Activated CD4-positive, alpha-beta T cell treated with anti-CD3 and anti-CD28 coated beads, Interleukin-2, amount 10 ng/mL, durations not matched to agents 7 days and 5 days (primary cell): Measurements from ENCODE around the gene MPDU1. TPM values are rescaled to one million over a fixed set of nuclear protein-coding genes. Genes with fewer than 3 reads are reported as not detected.
A peak's percentile ranks its signal among the peaks of the same experiment; 100 is the strongest.

Experiments used
- CTCF ChIA-PET: fragments of 350-600 bp; sonication (Branson Sonifier 250); formaldehyde crosslinking; loops from one replicate; lab custom pipeline; 2021; ENCODE audit warnings: antibody characterized with exemption; lab: Charles Lee
- POLR2A ChIA-PET: fragments of 350-600 bp; sonication (Branson Sonifier 250); formaldehyde crosslinking; loops from one replicate; lab custom pipeline; 2021; ENCODE audit warnings: antibody characterized with exemption; lab: Charles Lee
- DNase-seq: peaks from one replicate; pipeline ENCODE4 v3.0.0-alpha.2; 2020
- H3K27ac Mint-ChIP-seq: one replicate; pipeline ENCODE4 v1.8.0; 2021; ENCODE audit warnings: mild to moderate bottlenecking, moderate library complexity, mixed read lengths
- H3K27me3 Mint-ChIP-seq: one replicate; pipeline ENCODE4 v1.8.0; 2021; ENCODE audit warnings: mixed read lengths
- H3K36me3 Mint-ChIP-seq: one replicate; pipeline ENCODE4 v1.8.0; 2021; ENCODE audit warnings: low read depth, mixed read lengths
- H3K4me1 Mint-ChIP-seq: one replicate; pipeline ENCODE4 v1.8.0; 2021; ENCODE audit warnings: mixed read lengths
- H3K4me3 Mint-ChIP-seq: one replicate; pipeline ENCODE4 v1.8.0; 2021; ENCODE audit warnings: mild to moderate bottlenecking, moderate library complexity, mixed read lengths
- H3K9me3 Mint-ChIP-seq: one replicate; pipeline ENCODE4 v1.8.0; 2021; ENCODE audit warnings: mixed read lengths
- total RNA-seq, 2 experiments: library from RNA; stranded (reverse); gene quantifications; one replicate each; pipeline ENCODE4 v1.2.3, GENCODE V29; 2021

The MPDU1 gene
- total RNA-seq, 2 experiments from 2014 or later: 62.3 to 81.7 TPM

DNA sequence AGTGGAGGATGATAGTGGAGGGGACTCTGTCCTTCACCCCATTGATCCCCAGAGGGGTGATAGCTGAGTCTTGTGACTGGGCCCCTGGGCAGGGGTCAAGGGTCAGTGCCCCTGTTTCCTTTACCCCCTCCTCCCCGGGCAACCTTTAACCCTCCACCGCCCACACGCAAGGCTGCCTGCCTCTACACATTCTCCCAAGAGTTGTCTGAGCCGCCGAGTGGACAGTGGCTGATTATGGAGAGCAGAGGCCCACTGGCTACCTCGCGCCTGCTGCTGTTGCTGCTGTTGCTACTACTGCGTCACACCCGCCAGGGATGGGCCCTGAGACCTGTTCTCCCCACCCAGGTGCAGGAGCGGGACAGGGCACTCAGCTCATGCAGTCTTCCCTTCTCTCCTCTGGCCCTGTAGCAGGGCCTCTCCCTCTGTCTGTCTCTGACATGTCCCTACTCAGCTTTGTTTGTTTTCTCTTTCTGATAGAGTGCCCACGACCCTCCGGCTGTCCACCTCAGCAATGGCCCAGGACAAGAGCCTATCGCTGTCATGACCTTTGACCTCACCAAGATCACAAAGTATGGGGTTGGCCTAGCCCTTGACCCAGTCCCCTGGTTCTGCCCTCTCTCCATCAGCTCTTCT is 46.4 kb downstream of the MPDU1 start, which contains the start of gene SHBG:
SHBG (plus strand) TSS at position 197 of the 633 bp plus-strand sequence; CDS start at position 235, 38 bp downstream.
- Mint-ChIP-seq H3K4me3 (no peak within 1 kb of the TSS), H3K4me1 (peaks cover 16% of the 10 kb centered on the region), H3K36me3 (peaks cover 4% of the 10 kb centered on the region), H3K9me3 (no peaks in the 10 kb centered on the region), H3K27ac (no peak within 1 kb of the TSS), H3K27me3 (no peaks in the 10 kb centered on the region)
- no peak for DNase-seq
- ChIA-PET POLR2A (no interaction called here), CTCF (interaction anchor here (0.7 kb wide), 2 partner anchors 21 to 41 kb away, joined by 3 read pairs; partner anchors contain the start of gene ATP1B2)

DNA sequence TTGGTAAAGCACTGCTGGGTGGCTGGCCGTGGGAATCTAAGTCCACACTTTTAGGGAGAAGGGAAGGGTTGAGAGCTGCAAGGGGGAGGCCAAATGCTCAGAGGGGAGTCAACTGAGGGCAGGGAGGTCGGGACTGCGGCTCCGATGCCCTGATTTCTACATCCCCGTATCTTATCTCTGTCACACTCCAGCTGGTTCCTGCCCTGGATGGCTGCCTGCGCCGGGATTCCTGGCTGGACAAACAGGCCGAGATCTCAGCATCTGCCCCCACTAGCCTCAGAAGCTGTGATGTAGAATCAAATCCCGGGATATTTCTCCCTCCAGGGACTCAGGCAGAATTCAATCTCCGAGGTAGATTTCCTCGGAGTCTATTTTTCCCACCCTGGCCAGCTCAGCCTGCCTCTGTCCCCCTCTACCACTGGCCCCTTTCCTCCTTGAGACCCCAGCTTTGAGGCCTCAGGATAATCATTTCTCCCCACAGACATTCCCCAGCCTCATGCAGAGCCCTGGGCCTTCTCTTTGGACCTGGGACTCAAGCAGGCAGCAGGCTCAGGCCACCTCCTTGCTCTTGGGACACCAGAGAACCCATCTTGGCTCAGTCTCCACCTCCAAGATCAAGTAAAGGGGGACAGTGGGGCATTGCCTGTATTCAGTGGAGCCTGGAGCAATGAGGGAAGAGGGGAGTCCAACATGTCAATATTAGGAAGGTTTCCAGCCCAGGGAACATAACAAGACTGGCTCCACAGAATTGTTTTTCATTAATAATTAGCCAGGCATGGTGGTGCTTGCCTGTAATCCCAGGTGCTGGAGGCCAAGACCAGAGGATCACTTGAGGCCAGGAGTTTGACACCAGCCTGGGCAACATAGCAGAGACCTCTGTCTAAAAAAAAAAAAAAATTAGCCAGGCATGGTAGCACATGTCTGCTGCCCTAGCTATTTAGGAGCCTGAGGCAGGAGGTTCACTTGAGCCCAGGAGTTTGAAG is 48.0 kb downstream of the MPDU1 start:
- H3K36me3 Mint-ChIP-seq: no peaks in the 10 kb centered on the region
- H3K4me1 Mint-ChIP-seq: peaks cover 10% of the 10 kb centered on the region
- no peak for DNase-seq
- ChIA-PET POLR2A (no interaction called here), CTCF (interaction anchor here (0.6 to 4.7 kb wide), 7 partner anchors 10 to 326 kb away, joined by 3 to 33 read pairs (median 3); partner anchors contain the start of genes SOX15, TP53 and WRAP53)
- H3K9me3 Mint-ChIP-seq: no peaks in the 10 kb centered on the region
- no peak overlapping the region for H3K4me3 Mint-ChIP-seq
- no peak overlapping the region for H3K27ac Mint-ChIP-seq
- no peaks in the 10 kb centered on the region for H3K27me3 Mint-ChIP-seq

DNA sequence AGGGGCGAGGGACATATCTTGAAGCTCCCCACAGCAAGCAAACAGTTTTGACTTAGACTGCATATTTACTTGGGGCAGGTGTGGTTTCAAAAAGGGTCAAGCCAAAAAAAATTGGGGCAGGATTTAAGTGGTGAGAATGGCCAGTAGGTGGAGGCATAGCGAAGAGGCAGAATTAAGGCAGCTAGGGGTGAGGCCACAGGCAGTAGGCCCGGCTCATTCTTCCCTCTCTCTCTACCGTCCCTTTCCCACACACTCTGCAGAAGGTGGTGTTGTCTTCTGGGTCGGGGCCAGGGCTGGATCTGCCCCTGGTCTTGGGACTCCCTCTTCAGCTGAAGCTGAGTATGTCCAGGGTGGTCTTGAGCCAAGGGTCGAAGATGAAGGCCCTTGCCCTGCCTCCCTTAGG is 48.8 kb downstream of the MPDU1 start:
- Mint-ChIP-seq H3K9me3 (no peaks in the 10 kb centered on the region), H3K27me3 (no peaks in the 10 kb centered on the region), H3K36me3 (no peaks in the 10 kb centered on the region), H3K4me3 (no peak overlapping the region), H3K4me1 (peaks cover 5% of the 10 kb centered on the region), H3K27ac (no peak overlapping the region)
- ChIA-PET POLR2A (no interaction called here), CTCF (interaction anchor here (0.5 to 4.7 kb wide), 7 partner anchors 9 to 279 kb away, joined by 3 to 33 read pairs (median 3); partner anchors contain the start of genes SOX15, TP53 and WRAP53)
- peak; percentile 50 for DNase-seq

DNA sequence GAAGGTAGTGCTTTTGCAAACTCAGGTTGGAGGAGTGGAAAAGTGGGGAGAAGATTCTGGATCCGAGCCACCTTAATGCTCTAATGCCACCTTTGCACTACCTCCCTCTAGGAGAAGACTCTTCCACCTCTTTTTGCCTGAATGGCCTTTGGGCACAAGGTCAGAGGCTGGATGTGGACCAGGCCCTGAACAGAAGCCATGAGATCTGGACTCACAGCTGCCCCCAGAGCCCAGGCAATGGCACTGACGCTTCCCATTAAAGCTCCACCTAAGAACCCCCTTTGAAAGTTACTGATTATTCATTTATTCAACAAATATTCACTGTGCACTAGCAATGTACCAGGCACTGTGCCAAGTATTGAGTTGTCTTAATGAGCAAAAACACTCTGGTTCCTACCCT is 49.4 kb downstream of the MPDU1 start:
- Mint-ChIP-seq H3K36me3 (no peaks in the 10 kb centered on the region), H3K4me1 (peaks cover 2% of the 10 kb centered on the region), H3K27me3 (no peaks in the 10 kb centered on the region), H3K27ac (no peak overlapping the region), H3K9me3 (no peaks in the 10 kb centered on the region), H3K4me3 (no peak overlapping the region)
- no peak for DNase-seq
- ChIA-PET CTCF (interaction anchor here (0.5 to 4.7 kb wide), 6 partner anchors 8 to 279 kb away, joined by 3 to 33 read pairs (median 4); partner anchors contain the start of genes TP53 and WRAP53), POLR2A (no interaction called here)

DNA sequence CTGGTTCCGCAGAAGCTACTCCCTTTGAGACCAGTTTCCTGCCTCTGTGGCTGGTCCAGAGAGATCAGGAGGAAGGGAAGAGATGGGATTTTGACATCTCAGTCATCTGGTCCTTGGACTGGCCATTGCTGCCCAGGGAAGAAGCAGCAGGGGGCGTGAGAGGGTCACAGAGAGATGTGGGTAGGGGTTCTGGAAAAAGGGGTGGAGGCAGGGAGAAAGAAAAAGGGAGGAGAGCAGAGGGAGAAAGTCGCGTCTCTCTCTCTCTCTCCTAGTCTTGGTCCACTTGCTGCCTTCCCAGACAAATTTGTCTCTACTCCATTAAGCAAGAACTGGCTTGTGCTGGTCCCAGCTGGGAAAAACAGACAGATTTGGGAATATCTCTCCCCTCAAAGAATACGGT is 50.7 kb downstream of the MPDU1 start:
- CTCF ChIA-PET: interaction anchor here (4.7 kb wide), 1 partner anchor 52 kb away, joined by 33 read pairs; the partner anchor contains the start of genes TP53 and WRAP53
- Mint-ChIP-seq H3K36me3 (no peaks in the 10 kb centered on the region), H3K27me3 (no peaks in the 10 kb centered on the region), H3K4me1 (peaks cover 2% of the 10 kb centered on the region), H3K27ac (no peak overlapping the region), H3K9me3 (no peaks in the 10 kb centered on the region), H3K4me3 (no peak overlapping the region)
- DNase-seq: no peak
- POLR2A ChIA-PET: no interaction called here

DNA sequence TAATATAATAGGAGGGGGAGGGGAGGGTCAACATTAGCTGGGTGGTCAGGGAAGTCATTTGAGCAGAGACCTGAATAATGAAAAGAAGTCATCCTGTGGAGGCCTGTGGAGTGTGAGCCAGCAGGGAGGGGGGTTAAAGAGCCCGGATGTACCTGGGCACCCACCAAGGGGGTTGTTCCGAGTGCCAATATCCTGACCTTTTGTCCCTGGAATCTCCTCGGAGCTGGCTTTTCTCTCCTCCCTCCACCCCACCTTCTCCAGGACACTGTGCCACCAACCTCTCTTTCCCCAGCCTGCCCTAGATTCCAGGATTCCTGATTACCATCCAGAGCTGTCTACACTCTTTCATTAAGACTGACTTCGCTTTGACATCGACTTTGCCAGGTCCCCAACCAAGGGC is 52.5 kb downstream of the MPDU1 start:
- no peaks in the 10 kb centered on the region for H3K27me3 Mint-ChIP-seq
- no peaks in the 10 kb centered on the region for H3K36me3 Mint-ChIP-seq
- ChIA-PET POLR2A (no interaction called here), CTCF (interaction anchor here (0.8 kb wide), 1 partner anchor 52 kb away, joined by 4 read pairs; no protein-coding TSS in a partner anchor)
- no peak overlapping the region for H3K27ac Mint-ChIP-seq
- DNase-seq: no peak
- no peak overlapping the region for H3K4me3 Mint-ChIP-seq
- no peaks in the 10 kb centered on the region for H3K9me3 Mint-ChIP-seq
- H3K4me1 Mint-ChIP-seq: peaks cover 2% of the 10 kb centered on the region

Other genes with a start within 250 kb of the MPDU1 start
- gene ACAP1, start 247.3 kb upstream of the MPDU1 start, total RNA-seq: 100 to 1,000 TPM; 727 to 775 TPM
- 10 to 100 TPM; 11.2 to 12.5 TPM for gene KCTD11, start 231.7 kb upstream of the MPDU1 start, total RNA-seq
- under 1 TPM in 1 of 2 experiments, not detected in 1; 0.23 TPM for gene TMEM95, start 228.7 kb upstream of the MPDU1 start, total RNA-seq
- gene TNK1, start 202.8 kb upstream of the MPDU1 start, total RNA-seq: 1 to 10 TPM; 1.5 to 2.1 TPM
- gene PLSCR3, start 189.3 kb upstream of the MPDU1 start, total RNA-seq: 100 to 1,000 TPM; 151 to 161 TPM
- 10 to 100 TPM; 47.2 to 48.3 TPM for gene TMEM256, start 179.8 kb upstream of the MPDU1 start, total RNA-seq
- gene NLGN2, start 176.0 kb upstream of the MPDU1 start, total RNA-seq: 1 to 10 TPM in 1 of 2 experiments, under 1 TPM in 1; 0.89 to 1.4 TPM
- gene SPEM1, start 163.5 kb upstream of the MPDU1 start, total RNA-seq: not detected
- gene SPEM2, start 158.2 kb upstream of the MPDU1 start, total RNA-seq: not detected
- not detected for gene SPEM3, start 155.0 kb upstream of the MPDU1 start, total RNA-seq
- 10 to 100 TPM; 16.7 to 18.1 TPM for gene TMEM102, start 148.4 kb upstream of the MPDU1 start, total RNA-seq
- 1 to 10 TPM; 6.8 to 9.4 TPM for gene FGF11, start 144.3 kb upstream of the MPDU1 start, total RNA-seq
- 10 to 100 TPM; 18.8 to 19.2 TPM for gene CHRNB1, start 138.8 kb upstream of the MPDU1 start, total RNA-seq
- 10 to 100 TPM; 25.8 to 28.4 TPM for gene ZBTB4, start 104.2 kb upstream of the MPDU1 start, total RNA-seq
- gene SLC35G6, start 102.4 kb upstream of the MPDU1 start, total RNA-seq: not detected
- 100 to 1,000 TPM; 175 to 201 TPM for gene POLR2A, start 99.5 kb upstream of the MPDU1 start, total RNA-seq
- 10 to 100 TPM; 79.6 to 82.5 TPM for gene TNFSF12, start 34.8 kb upstream of the MPDU1 start, total RNA-seq
- gene TNFSF13, start 25.1 kb upstream of the MPDU1 start, total RNA-seq: 1 to 10 TPM; 3.8 to 4.0 TPM
- gene SENP3, start 21.9 kb upstream of the MPDU1 start, total RNA-seq: 10 to 100 TPM; 51.8 to 53.0 TPM
- gene CD68, start 4.2 kb upstream of the MPDU1 start, total RNA-seq: 1 to 10 TPM; 3.8 to 4.4 TPM
- under 1 TPM; 0.57 to 0.71 TPM for gene SOX15, start 6.2 kb downstream of the MPDU1 start, total RNA-seq
- gene FXR2, start 31.0 kb downstream of the MPDU1 start, total RNA-seq: 10 to 100 TPM; 27.5 to 28.8 TPM
- gene SAT2, start 44.0 kb downstream of the MPDU1 start, total RNA-seq: 10 to 100 TPM; 18.5 to 23.6 TPM
- not detected for gene SHBG, start 46.3 kb downstream of the MPDU1 start, total RNA-seq
- gene ATP1B2, start 67.1 kb downstream of the MPDU1 start, total RNA-seq: under 1 TPM in 1 of 2 experiments, not detected in 1; 0.08 TPM
- gene TP53, start 103.6 kb downstream of the MPDU1 start, total RNA-seq: 100 to 1,000 TPM; 154 to 182 TPM
- 10 to 100 TPM; 22.6 to 24.2 TPM for gene WRAP53, start 104.6 kb downstream of the MPDU1 start, total RNA-seq
- gene EFNB3, start 121.3 kb downstream of the MPDU1 start, total RNA-seq: not detected
- gene DNAH2, start 133.9 kb downstream of the MPDU1 start, total RNA-seq: not detected